Measurements from ENCODE around the gene RET. TPM values are rescaled to one million over a fixed set of nuclear protein-coding genes. Genes with fewer than 3 reads are reported as not detected.

The RET gene
- total RNA-seq, 1 donor from 2014 or later, result 0.94 TPM

DNA sequence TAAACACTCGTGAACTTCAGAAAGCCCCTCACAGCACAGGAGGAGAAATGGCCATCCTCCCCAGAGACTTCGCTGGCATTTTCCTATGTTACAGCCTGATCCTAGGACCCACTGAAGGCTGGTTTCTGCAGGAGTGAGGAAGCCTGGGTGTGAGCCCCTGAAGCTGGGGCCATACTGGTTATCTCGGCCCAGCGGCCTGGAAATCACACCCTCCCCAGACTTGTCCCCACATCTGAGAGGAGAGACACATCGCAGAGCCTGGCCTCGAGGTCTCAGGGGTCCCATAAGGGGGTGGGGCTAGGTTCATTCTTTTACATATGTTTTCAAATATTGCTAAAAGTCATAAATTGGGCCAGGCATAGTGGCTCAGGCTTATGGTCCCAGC is 17.5 kb upstream of the RET start:
- no peak for DNase-seq (ENCODE audit: low spot score)
- intact Hi-C loops (cut with DNase I), result no loop called here

DNA sequence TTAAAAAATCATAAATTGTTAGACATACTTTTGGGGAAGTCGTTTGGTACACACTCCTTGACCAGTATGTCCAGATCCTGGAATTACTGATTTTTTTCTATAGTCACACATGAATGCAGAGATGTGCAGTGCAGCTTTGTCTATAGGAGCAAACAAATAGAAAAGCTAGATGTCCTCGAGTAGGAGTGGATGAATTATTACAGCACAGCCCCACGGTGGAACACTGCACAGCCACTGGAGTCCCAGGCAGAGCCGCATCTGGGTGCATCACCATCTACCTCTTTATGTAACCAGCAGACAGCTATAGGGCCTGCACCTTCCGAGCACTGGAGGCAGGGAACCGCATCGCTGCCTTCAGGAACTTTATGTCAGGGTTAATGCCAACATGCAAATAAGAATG is 17.0 kb upstream of the RET start:
- DNase-seq (ENCODE audit: low spot score), result no peak
- intact Hi-C loops (cut with DNase I), result no loop called here

DNA sequence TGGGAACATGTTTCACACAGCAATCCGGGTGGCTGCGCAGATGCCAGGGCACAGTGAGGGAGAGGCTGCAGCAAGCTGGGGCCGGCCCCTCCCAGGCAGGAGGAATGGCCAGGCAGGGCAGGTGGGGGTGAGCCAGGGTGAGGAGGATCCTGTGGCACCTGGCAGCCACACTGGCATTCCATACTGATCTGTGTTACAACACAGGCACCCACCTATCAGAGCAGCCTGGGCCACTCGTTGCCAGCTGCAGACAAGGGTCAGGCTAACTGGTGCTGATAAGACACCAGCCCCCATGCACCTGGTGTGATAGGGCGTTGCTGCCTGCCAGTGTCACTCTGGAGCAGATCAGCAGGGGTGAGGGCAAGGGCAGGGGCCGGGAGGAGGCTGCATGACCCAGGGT is 16.6 kb upstream of the RET start:
- intact Hi-C loops (cut with DNase I), result no loop called here
- DNase-seq (ENCODE audit: low spot score), result no peak

DNA sequence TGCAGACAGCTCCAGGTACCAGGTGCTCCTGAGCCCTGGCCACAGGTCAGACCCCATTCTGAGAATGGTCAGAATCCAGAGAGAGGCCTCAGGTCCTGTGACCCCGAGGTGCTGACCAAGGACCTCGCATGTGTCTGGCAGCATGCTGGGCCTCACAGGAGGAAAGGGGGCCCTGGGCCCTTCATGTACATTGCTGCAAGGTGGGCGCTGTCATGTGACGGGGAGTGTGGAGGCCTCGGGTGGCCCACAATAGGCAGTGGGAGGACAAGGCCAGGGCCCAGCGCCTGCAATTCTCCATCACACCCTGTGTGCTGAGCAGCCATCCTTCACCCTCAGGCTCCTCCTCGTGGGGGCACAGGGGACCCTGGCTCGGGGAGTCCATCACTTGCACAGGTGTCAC is 15.5 kb upstream of the RET start:
- intact Hi-C loops (cut with DNase I), result no loop called here
- no peak for DNase-seq (ENCODE audit: low spot score)

DNA sequence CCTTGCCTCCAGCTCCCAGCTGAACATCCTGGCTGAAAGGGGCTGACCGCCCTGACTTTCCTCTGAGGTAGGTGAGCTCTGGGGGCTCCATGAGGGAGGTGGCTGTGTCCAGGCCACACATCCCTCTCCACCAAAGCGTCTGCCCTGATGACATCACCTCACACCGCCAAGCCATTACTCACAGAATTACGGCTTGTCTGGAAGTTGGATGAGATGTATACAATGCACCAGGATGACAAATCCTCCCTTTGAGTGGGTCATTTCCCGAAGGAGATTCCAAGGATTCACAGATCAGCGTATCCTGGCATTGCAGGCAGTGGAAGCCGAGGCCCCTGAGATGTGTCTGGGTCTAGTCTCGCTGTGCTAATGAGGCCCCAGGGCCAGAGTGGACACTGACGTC is 15.1 kb upstream of the RET start:
- intact Hi-C loops (cut with DNase I), result no loop called here
- no peak for DNase-seq (ENCODE audit: low spot score)

DNA sequence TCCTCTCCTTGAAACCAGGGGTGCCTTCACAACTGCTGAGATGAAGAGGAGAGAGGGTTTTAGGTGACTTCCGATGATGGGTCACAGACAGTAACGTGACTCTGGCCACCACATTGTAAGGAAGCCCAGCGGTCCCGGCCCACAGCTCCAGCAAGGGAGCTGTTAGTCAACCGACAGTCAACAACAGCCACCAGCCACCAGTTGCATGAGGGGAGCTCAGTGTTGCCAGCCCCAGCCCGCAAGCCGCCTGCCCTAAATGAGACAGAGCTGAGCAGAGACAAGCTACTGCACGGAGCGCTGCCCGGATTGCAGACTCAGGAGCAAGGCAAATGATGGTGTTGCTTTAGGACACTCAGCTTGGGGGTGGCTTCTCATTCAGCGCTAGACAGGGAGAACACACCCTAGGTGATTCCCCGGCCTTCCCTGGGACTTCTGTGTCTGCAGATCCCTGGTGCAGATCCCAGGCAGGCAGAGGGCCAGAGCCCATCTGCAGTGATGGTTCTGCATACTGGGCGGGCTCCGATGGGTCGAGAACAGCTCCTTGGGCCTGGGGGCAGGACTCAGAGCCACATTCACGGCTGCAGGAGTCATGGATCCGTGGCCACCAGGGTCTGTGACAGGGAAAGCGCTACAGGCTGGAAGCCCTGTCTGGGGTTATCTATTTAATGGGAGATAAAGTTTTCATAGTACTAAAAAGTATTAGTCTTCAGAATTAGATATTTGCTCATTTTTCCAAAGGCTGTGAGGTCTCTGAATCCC is 14.3 kb upstream of the RET start:
- intact Hi-C loops (cut with DNase I), result no loop called here
- DNase-seq (ENCODE audit: low spot score), result no peak

DNA sequence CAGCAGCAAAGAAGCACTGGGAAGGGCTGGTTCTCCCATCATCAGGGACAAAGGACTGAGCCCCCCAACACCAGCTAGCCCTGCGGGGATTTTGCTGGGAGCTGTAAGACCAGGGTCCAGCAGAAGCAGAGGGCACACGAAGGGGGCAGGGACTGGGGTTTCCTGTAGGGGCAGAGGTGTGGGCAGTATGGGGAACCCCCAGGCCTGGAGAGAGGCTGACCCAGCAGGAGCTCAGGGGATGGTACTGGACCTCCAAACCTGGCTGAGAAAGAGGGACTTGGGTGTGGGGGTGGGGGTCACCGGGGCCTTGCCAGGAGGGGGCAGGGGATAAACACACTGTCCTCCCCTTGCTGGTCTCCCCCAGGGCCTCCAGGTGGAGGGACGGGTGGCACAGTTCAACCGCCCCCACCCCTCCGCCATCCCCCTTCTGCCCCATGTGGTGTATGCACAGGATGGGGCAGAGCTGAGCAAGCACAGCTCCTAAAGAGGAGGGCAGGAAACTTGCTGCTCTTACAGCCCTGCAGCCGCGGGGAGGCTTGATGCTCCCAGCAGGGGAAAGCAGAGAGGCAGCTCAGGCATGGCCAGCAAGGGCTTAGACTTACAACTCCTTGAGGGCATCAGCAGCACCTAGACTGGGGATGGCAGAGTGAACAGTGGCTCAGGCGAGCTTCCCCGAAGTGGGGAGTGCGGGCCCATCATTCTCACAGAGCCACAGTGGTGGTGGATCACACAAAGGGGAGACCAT is 12.4 kb upstream of the RET start:
- no peak for DNase-seq (ENCODE audit: low spot score)
- intact Hi-C loops (cut with DNase I), result no loop called here

DNA sequence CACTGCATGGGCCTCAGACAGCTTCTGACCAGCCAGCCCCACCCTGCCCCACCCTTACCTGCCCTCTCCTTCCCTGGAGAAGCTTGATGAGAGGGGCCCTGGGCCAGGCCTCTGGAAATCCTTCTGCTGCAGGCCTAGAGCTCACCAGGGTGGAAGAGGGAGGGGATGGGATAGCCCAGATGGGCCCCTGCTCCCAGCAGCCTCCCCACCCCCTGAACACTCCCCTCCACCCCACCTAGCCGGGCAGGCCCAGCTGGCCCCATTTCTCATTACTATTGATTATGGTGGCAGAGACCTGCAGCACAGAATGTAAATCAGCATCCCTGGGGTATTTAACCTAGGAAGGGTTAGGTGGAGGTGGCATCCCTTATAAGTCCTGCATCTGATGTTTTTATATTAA is 11.6 kb upstream of the RET start:
- DNase-seq (ENCODE audit: low spot score), result no peak
- intact Hi-C loops (cut with DNase I), result no loop called here

DNA sequence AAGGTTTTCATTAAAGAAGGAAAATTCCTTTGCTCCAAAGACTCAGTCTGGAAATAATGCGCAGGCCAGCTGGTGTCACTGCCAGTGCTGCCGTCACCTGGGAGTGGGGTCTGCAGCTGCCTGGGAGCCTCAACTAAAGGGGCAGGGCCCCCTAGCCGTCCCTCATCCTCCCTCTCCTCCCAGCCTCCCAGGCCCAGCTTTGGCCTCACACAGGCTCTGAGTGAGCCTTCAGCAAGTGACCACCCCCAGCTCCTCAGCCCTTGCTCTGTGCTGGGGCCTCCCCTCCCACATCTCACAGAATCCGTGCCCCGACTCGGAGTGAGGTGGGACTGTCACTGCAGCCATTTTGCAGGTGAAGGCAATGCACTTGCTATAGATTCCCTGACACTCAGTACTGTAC is 11.1 kb upstream of the RET start:
- DNase-seq (ENCODE audit: low spot score), result no peak
- intact Hi-C loops (cut with DNase I), result no loop called here

DNA sequence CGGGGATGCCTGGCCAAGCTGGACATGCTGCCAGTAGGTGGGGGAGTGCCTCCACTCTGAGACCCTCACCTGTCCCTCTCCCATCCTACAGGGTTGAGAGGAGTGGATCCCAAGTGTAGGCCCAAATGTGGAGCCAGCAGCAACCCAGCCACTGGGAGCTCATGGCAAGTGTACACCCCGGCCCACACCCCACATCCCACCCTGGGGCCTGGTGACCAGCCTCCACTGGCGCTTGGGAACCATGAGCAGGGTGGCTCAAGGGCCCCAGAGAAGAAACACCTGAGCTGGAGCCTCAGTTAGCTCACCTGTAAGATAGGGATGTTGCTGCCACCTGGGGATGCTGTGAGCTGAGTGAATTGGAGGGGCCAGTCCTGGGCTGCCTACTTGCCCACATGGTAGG is 10.4 kb upstream of the RET start:
- DNase-seq (ENCODE audit: low spot score), result no peak
- intact Hi-C loops (cut with DNase I), result no loop called here

DNA sequence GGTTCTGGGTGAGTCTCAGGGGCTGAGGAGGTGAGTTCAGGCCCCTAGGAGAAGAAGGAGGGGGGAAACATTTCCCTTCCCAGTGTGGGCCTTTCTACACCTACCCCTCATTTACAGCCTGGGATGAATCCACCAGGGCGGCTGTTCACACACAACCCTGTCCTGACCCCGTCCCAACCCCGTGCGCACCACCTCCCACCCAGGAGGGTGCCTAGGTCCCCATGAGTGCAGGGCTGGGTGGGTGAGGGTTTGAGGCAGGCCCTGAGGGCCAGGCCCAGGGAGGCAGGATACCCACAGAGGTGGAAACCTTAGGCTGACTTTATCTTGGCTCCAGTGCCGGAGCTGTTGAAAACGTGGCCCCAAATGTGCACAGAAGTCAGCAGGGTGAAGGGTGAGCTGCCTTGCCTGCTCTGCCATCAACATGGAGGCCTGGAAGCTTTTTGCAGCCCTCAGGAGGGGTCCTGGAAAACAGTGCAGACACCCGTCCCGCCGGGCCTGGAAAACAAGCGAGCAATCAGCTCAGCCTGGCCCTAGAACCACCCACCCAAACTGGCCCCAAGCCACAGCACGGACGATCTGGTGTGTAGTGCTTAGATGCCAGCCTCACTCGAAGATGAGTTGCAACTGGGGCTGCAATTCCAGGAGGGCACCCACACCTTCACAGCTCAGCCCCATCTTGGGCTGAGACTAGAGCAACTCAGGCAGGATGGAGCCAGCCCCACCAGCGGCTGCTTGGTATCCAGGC is 9.3 kb upstream of the RET start:
- intact Hi-C loops (cut with DNase I), result no loop called here
- DNase-seq (ENCODE audit: low spot score), result no peak

DNA sequence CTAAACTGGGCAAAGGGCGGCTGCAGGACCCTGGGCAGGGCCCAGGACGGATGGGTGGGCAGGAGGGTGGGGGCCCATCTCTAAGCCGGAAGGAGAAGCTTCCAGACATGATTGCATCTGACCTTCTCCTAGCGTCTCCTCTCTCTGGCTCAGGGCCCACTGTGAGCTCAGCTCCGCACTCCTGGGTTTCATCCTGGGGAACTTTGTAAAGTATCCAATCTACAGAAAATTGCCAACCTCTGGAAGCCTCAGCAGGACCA is 8.8 kb upstream of the RET start:
- DNase-seq (ENCODE audit: low spot score), result no peak
- intact Hi-C loops (cut with DNase I), result no loop called here

DNA sequence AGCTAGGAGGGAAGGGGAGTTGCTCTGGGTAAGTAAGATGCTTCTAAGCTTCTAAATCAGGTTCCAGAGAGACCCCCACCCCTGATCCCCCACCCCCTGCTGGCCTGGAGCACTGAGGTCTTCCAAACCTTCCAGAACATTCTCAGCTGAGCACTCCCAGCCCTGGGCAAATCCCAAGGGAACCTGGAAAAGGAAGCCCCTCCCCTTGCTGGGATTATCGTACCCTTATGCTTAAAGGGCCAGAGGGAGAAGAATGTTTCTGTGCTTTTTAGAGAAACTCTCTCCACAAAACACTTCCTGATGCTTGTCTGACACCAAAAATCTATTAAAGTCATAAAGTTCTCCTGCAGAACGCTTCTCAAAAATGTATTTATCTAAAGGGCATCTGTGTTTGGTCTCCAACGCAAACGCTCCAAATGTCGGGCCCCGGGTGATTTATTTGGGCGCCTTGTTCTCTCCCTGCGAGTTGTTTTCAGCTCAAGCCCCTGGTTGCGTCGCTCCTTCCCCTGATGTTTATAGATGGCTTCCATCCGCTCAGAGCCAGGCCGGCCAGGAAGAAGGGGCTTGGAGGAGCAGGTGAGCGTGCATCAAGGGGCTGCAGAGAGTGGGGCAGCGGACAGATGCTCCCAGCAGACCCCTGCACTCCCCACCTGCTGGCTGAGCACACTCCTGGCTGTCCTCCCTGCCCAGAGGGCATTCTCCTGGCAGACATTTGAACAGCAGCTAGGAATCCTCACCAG is 8.2 kb upstream of the RET start:
- intact Hi-C loops (cut with DNase I), result no loop called here
- DNase-seq (ENCODE audit: low spot score), result no peak

DNA sequence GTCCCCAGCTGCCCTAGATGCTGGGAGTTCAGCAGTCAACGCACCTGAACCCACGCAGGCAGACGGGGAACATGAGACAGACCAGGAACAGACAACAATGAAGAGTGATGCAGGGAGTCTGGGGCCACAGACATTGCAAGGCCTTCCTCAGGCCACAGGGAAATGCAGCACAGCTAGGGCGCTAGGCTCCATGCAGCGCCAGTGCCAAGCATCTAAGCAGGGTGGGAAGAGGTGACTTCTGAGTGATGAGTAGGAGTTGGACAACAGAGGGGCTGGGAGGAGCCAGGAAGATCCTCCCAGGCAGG is 7.7 kb upstream of the RET start:
- intact Hi-C loops (cut with DNase I), result no loop called here
- no peak for DNase-seq (ENCODE audit: low spot score)

DNA sequence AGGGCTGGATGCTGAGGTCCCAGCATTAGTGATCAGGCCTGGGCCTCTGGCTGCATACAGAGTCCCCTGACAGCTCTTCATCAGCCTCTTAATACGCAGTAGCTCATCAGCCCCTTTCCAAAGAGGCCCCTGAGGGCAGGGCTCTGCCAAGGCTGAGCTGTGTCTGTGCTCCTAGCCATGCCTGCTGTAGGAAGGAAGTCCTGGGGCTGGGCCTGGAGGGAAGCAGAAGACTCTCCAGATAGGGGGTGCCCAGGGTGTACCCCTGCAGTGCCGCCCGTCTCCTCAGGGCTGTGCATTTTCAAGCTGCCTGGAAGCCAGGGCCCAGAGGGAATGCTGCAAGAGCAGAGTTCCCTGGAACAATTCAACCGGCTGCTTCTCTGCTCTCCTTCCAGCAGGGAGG is 7.3 kb upstream of the RET start:
- no peak for DNase-seq (ENCODE audit: low spot score)
- intact Hi-C loops (cut with DNase I), result no loop called here

DNA sequence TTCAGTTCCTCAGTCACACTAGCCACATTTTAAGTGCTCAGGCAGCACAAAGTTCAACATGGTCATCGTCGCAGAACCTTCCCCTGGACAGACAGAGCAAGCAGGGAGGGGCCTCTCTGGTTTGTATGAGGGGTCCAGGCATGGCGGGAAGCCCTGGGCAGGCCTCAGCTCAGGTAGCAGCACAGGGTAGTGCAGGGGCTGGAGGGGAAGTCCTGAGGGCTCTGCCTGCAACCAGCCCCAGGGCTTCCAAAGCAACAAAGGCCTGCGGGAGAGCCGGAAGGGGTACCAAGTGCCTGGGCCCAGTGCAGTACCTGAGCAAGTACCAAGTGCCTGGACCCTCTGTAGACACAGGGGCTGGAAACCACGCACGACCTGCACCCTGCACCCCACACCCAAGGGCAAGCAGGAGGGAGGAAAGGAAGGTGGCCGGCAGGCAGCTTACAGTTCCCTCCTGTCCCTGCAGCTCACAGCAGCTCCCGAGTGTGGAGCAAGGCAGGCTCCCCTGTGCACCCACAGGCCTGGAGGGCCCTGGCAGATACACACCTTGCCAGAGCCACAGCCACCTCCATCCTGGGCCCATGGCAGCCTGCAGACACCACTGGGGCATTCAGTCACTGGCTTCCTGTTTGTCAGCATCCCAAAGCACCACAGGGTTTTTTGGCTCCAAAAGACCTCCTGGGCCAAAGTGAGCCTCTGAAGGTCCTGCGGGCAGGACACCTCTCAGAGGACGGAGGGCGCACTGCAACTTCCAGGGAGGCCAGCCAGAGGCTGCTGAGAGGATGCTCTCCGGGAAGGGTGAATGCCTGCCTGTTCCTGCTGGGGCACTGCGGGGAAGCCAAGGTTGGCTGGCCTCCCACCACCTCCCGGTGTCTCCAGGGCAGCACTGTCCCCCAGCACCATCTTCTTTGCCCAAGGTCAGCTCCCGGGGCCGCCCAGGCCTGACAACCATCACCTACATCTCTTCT is 6.5 kb upstream of the RET start:
- intact Hi-C loops (cut with DNase I), result no loop called here
- no peak for DNase-seq (ENCODE audit: low spot score)

DNA sequence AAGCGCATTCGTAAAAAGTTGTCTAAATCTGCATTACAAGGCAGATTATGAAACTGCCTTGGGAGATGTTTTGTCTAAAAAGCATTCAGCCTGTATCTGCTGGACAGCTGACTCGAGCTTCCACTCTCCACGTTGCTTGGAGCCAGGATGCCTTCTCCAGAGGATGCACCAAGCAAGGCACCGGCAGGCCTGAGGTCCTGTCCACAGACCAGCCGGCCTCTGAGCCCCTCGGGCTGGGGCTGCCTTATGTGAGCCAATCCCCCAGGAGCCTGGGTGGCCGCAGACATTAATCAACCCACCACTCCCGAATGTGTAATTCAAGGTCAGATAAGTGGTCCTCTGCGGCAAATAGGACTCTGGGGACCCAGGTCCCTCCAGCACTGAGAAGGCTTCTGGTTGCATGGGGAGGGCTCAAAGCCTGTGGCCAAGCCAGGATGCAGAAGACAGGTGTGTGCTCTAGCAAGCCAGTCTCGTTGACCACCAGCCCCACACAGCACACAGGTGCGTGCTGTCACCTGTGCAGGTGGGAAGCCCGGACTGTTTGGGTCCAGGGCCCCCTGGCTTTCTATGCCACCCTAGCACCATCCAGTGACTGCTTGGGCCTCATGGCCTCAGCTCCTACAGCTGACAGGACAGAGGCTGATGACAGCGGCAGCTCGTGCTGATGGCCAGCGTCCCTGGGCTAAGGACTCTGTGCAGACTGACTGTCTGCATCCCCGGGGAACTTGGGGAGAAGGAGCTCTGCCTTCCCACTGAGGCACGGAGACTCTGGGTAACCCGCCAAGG is 4.8 kb upstream of the RET start:
- no peak for DNase-seq (ENCODE audit: low spot score)
- intact Hi-C loops (cut with DNase I), result no loop called here

DNA sequence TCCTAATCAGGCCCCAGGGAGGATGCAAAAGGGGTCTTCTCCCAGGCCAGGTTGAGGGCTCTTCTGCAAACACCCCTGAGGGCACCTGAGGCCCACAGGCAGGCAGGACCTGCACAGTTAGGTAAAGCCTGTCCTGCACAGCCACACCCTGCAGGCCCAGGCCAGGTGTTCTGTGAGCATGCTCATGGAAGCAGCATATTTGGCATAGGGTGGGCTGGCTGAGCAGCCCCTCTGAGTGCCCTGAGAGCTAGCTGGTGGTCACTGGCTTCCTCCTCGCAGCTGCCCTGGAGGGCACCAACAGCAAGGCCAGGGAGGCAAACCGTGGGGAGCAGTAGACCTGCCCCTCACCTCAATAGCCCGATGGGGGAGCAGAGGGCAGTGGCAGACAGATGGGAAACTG is 3.7 kb upstream of the RET start:
- DNase-seq (ENCODE audit: low spot score), result no peak
- intact Hi-C loops (cut with DNase I), result no loop called here

DNA sequence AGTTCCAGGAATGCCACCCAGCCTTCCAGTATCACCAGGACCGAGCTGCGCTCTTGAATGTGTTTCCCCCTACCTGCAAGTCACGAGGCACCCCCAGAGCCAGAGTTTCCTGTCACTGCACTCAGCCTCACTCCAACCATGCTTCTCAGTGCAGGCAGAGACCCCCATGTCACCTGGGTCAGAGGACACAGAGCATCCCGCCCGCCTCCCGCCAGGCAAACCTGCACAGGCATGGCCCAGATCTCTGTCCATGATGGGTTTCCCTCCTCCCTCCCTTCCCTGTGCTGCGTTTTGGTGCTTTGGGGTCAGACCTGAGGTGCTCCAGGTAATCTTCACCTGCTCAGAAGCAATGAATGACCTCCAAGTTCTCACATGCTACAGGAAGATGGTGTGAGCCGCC is 3.1 kb upstream of the RET start:
- DNase-seq (ENCODE audit: low spot score), result no peak
- intact Hi-C loops (cut with DNase I), result no loop called here
